ENCODE data around the gene ARMC9.

DNA sequence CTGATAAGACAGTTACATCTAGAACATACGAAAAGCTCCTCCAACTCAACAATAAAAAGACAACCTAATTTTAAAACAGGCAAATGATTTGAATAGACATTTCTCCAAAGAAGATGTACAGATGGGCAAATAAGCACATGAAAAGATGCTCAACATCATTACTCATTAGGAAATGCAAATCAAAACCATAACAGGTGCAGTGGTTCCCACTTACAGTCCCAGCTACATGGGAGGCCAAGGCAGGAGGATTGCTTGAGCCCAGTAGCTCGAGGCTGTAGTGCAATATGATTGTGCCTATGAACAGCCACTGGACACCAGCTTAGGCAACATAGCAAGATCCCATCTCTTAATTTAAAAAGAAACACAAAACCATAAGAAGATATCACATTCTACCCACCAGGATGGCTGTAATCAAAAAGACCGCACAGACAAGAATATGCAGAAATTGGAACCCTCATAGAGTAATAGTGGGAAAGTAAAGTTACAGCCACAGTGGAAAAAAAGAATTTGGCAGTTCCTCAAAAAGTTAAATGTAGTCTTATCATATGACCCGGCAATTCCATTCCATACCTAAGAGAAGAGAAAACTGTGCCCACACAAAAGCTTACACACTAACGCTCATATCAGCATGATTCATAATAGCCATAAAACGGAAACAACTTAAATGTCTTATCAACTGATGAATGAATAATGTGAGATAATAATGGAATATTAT, 30.5 kb upstream of the ARMC9 start:
- TF ChIP-seq, protein P1, sequence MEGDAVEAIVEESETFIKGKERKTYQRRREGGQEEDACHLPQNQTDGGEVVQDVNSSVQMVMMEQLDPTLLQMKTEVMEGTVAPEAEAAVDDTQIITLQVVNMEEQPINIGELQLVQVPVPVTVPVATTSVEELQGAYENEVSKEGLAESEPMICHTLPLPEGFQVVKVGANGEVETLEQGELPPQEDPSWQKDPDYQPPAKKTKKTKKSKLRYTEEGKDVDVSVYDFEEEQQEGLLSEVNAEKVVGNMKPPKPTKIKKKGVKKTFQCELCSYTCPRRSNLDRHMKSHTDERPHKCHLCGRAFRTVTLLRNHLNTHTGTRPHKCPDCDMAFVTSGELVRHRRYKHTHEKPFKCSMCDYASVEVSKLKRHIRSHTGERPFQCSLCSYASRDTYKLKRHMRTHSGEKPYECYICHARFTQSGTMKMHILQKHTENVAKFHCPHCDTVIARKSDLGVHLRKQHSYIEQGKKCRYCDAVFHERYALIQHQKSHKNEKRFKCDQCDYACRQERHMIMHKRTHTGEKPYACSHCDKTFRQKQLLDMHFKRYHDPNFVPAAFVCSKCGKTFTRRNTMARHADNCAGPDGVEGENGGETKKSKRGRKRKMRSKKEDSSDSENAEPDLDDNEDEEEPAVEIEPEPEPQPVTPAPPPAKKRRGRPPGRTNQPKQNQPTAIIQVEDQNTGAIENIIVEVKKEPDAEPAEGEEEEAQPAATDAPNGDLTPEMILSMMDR (IDR thresholded peaks at IDR 0.05): no peak
- TF ChIP-seq POLR2A (IDR thresholded peaks at IDR 0.05): no peak

Measured in heart left ventricle (tissue), 13 donors.